Activated CD8-positive, alpha-beta memory T cell treated with anti-CD3 and anti-CD28 coated beads, Interleukin-2, amount 50 U/mL, for 1 hour (primary cell): ENCODE measurements around the gene FNDC3B.

Experiments used
- DNase-seq: peaks from one replicate; pipeline ENCODE4 v3.0.0-alpha.2; 2020; ENCODE audit errors: extremely low read depth

Gene FNDC3B

DNA sequence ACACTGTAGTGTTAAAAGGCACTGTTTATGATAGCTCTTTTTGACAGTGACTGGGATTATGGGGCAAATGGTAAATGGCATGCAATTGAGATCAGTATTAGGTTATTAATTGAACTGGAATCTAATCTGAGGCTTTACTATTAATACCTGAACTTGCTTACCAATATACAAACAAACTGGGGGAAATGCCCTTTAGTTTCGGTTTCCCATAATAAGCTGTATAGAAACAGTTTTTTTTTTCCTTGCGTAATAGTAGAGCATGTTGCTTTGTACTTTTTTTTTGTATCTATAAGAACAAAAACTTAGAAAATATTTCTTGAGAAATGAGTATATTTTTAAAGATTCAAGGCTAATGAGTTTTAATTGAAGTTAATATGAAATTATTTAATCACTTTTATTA, 95.0 kb downstream of the FNDC3B start:
- no peak for DNase-seq

DNA sequence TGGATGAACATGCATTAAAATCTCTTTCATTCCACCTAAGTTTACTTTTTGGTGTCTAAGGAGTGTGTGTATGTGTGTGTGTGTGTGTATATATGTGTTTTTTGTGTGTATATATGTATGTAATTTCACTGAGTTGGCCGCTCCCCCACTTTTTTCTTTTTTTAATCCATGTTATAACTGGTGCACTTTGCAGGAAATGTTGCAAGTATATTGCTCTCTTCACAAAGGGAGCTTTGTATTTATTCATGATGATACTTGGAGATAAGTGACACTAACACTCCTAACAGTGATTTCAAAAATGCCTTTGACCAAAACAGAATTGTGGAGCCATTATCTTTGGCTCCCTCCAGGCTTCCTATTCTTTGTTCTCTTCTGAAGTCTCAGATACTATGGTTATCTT, 95.8 kb downstream of the FNDC3B start:
- DNase-seq, result no peak

DNA sequence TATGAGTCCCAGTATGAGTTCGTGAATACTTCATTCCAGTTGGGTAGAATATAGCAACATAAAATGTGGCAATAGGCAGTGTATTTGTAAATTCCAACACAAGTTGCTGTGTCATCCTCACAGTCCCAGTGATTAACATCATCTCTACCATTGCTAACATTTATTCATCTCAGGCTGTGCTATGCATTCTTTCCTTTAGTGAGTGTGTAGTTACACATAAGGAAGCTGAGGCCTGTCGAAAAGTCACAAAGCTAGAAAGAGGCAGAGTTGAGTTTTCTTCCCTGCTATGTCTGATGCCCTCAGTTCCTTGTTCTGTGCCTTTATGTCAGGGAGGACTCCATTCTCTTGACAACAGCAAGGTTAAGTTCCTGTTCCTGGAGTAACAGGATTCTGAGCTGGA, 96.4 kb downstream of the FNDC3B start:
- no peak for DNase-seq

DNA sequence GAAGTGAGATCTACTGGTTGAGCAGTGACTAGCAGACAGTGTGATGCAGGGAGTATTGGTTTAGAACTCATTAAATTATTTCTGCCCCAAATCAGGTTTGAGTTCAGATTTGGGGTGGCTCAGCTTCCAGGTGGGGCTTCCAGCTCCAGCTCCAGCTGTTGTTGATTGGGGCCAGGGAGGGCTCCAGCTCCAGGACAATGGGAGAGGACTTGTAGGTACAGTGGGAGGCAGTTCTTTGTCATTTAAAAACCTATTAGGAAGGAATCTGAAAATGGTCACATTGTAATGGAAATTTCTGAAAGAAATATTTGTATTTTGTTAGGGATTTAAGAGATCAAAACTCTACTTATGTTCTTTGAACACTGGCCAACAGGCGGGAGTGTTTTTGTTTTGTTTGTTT, 97.0 kb downstream of the FNDC3B start:
- DNase-seq, result no peak

DNA sequence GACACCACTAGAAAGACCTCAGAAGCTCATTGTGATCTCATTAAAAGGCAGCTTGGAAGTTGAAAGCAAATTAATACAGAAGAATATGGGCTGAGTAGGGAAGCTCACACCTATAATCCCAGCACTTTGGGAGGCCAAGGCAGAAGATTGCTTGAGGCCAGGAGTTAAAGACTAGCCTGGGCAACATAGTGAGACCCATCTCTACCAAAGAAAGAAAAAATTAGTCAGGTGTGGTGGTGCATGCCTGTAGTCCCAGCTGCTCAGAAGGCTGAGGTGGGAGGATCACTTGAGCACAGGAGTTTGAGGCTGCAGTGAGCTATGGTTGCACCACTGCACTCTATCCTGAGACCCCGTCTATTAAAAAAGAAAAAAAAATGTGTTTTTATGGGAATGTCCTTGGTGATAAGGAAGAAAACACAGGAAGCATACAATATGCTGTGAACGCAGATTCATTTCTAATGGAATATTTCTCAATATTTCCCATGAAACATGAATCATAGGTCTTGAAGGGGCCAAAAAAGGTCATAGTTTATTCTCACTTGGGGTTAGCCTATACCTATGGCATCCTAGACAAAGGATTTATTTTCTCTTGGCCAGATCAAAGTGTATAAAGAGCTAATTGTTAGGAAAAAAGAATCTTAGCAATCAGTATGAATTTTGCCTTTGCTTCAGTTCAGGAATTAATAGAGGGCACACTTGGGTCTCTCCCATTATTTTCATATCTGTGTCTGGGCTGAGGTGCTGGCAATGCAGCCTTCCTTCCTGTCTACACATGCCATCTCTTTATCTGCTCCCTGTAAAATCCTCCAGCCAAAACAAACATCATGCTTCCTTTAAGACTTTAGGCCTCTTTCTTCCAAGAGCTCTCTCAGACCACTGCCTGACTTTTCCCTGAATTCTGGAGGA, 98.2 kb downstream of the FNDC3B start:
- no peak for DNase-seq

DNA sequence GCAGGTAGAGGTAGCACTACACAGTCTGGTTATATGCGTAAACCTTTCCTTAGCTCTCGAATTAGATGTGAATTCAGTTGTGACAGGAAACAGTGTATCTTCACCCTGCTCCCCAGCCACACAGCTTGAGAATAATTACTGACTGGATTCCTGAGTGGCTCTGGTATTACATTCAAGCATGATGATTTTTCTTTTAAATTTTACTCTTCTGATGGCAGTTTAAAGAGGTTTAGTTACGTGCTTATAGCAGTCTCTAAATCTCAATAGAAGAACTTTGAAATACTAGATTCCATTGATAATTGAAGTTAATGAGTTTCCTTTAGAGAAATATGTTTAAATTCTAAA, 98.8 kb downstream of the FNDC3B start:
- no peak for DNase-seq

DNA sequence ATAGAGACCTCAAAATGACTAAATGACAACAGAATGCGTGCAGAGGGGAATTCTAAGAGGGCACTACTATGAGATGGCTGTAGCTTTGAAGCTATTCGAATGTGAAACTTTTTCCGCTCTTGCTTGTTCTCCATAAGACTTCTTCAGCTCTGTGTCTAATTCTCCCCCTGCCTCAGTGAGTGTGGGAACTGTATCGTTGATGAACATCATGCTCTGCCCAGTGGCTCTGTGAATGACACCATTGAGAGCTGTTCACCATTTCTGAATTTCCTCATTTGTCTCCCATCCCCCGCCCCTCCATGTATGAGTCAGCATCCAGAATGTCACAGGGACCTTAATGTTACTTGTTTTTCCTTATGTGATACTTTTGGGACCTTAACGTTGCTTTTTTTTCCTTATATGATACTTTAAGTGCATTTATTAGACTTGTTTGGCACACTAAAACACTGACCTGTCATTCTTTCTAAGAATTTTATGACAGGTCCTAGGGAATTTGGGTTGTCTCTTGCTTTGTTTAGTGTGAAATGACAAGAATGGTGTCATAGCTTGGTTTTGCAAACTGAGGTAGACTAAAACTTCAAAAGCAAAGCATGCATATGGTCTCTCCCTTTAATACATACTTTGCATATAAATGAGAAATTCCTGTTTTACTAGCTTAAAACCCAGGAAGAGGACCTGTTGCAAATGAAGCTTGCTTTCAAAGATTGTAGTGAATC, 99.6 kb downstream of the FNDC3B start:
- DNase-seq, result no peak

DNA sequence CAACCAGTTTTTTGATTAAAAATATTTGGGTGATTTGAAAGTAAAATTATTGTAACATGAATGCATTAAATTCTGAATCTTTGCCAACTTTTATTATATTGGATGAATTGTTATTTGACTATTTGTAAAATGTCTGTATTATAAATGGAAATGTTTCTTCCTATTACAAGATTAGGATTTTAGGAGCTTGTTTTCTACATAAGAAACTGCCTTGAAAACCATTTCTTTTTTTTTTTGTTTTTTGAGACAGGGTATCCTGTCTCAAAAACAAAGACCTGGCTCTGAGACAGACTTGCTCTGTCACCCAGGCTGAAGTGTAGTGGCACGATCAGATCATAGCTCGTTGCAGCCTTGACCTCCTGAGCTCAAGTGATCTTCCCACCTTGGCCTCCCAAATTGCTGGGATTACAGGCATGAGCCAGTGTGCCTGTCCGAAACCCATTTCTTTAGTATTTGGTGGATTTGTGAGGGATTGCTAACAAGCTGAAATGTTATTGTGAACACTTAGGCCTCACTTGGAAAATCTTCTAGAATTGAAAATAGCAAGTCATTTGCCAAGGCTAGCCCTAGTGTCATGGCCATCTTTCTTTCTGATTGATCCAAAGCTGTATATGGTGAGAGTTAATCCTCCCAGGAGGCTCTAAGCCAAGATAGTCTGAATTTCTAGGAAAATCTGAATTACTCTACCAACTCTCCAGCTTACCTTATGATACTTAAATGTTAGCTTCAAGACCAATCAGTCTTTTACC, 100.3 kb downstream of the FNDC3B start:
- no peak for DNase-seq

DNA sequence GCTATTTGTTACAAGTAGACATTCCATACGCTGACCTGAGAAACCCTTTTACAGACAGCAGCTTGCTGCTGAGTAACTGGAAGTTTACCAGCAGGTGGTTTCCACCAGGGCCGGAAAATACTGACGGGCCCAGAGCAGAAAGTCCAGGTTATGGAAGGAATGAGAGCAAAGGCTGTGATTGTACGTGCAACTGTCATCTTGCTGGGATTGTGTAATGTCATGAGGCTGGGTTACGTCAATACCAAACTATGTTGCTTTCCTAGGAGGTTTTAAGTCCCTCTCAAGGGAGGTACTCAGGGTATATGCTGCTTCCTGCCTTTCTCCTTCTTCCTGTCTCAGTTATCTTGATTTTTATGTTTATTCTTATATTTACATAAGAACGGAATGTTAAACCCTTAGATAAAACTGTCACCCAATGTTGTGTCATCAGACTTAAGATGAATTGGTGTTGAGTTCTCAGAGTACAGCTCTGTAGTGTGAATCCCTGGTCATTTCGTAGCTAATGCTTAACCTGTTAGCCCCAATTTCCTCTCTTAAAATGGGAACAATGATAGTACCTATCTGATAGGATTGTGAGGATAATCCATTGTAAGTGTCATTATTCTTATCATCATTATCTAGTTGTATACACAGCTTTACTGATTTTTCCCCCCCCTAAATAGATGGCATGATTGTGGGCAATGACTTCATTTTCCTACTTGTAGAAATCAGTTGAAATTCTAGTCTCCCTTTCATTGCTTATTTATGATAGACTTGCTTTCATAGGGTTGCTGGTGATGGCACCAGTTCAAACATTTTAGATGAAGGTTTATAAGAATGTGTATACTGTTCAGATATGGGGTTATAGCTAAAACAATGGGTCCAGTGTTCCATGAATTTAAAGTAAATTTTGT, 101.4 kb downstream of the FNDC3B start:
- DNase-seq, result no peak

DNA sequence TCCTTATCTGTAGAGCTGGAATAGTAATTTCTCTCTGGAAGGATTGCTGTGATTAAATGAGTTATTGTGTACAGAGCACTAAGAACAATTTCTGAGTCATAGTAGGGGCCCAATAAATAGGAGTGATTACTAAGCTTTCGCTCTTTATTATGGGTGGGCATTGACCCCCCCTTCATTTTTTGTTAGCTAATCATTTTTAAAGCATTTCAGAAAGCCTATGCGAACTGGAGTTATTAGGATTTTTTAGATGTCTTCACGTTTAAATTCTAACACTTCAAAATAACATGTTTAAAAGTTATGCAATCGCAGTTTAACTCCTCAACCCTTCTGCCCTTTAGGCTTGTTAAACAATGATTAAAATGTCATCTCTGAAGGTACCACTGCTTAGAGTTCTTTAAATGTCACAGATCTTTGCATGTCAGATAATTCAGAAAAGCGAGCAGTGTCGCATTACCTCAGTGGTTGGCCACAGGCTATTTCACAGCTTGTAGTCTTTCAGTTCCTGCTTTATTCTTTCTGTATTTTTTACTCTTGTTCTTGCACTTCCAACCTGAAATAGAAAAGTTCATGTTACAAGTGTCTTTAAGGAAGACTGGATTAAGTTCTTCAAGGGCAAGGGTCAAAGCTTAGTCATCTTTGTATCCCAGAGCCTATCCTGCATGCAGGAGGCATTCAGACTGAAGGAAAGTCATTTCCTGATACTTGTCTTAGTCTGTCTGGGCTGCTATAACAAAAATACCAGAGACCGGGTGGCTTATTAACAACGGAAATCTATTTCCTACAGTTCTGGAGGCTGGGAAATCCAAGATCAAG, 102.9 kb downstream of the FNDC3B start:
- DNase-seq, result no peak

DNA sequence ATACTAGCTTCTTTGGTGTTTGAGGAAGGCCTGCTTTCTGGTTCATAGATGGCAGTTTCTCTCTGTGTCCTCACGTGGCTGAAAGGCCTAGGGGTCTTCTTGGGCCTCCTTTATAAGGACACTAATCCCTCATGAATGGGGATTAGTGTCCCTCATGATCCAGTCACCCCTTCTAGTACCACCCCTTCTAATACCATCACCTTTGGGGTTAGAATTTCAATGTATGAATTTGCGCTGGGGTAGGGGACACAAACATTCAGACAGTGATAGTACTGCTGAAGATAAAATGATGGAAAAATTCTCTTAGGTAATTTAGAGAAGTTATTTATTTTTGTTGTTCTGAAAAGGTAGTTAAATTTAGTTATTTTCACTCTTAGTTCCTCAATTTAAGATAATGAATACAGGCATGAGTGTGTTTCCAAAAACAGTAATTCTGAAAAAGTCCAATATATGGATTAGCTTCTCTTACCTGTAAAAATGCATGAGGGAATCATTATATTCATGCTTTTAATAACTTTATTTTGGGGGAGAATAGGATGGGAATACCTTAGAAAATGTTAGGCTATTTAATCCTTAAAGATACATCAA, 103.6 kb downstream of the FNDC3B start:
- DNase-seq, result no peak

DNA sequence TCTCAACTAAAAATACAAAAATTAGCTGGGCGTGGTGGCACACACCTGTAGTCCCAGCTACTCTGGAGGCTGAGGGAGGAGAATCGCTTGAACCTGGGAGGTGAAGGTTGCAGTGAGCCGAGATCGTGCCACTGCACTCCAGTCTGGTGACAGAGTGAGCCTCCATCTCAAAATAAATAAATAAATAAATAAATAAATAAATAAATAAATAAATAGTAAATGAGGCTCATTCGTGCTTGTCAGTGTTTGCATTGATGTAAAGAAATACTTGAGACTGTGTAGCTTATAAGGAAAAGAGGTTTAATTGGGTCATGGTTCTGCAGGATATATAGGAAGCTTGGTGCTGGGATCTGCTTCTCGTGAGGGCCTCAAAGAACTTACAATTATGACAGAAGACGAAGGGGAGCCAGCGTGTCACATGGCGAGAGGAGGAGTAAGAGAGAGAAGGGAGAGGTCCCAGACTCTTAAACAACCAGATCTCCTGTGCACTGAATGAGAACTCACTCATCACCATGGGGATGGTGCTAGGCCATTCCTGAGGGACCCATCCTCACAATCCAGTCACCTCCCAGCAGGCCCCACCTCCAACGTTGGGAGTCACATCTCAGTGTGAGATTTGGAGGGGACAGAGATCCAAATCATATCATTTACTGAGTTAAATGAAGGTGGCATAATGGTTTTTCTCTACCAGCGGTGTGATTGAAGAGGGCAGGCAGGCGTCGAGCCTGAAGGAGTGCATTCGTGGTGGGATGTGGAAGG, 104.5 kb downstream of the FNDC3B start:
- DNase-seq, result no peak

DNA sequence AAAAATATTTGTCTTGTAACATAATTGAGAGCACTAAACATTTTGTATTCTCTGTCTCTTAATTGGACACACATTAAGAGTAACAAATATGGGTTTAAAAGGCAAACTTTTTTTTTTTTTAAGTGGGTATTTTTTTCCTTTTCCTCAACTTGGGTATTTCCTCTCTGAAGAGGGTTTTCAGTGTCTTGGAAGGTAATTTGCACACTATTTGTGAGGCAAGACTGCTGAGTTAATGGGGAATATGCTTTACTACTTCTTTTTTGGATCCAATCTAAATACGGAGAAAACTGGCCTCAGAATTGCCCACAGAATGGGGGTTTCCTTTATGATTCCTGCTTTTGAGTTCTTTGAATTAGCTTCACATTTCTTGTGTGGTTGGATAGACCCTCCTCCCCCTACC, 105.2 kb downstream of the FNDC3B start:
- DNase-seq, result no peak

DNA sequence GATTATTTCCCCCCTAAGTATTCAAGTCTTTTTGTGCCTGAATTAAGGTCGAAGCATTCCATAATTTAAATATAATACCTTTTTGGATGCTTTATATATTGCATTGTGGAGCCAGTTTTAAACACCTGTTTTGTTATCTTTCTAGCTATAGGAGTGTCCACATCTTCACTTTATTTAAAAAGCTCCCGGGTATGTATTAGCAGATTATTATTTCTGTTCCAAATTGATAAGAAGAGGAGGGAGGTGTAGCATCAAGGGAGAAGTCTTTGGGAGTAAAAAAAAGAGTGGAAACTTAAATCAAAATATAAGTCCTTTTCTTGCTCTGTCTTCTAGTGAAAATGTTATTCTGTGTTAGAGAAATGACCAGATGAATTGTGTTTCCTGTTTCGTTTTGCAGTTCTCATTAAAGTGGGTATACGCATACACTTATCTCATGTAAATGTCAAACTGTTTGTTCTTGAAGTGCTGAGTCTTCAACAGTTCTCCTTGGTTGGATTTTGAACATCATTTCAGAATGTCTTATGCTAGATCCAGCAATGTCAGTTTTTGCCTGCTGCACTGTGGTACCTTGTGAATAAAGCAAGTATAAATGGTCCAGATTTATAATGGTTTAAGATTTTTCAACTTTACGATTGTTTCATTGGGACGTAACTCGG, 105.8 kb downstream of the FNDC3B start:
- no peak for DNase-seq

DNA sequence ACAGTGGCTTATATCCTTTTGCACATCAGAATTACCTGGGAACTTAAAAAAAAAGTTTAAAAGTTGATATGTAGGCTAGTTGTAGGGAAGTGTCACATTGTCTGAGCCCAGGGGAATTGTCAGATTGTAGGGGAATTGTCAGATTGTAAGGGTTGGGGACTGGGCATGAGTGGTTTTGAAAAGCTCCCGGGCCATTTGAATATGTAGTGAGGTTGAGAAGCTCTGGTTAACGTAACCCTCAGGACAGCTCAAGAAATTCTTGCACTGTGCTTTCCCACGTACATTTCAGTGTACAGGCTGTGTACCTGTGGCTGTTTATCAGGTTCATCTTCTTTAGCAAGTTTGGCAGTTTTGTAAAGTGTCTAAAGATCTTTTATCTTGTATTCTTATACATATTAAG, 107.0 kb downstream of the FNDC3B start:
- DNase-seq, result no peak

DNA sequence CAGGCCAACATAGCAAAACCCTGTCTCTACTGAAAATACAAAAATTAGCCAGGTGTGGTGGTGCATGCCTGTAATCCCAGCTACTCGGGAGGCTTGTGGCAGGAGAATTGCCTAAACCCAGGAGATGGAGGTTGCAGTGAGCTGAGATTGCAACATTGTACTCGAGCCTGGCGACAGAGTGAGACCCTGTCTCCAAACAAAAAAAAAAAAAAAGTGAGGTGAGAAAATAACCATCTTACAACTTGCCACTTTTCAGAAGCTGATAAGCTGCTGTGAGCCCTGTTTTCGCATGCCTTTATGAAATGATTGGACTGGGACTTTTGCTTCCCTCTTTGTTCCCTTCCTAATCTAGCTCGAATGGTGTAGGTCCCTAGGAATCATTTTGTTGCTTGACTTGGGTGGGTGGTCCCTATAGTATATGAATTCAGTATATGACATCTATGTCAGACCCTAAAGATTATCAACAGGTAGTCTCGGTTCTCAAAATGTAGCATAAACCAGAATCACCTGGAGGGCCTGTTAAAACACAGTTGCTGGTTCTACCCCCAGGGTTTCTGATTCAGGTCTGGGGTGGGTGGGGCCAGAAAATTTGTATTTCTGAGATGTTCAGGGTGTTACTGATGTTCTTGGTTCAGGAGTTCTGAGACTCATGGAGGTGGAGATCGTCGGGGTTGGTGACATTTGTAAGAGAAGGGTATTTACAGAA, 107.9 kb downstream of the FNDC3B start:
- no peak for DNase-seq

DNA sequence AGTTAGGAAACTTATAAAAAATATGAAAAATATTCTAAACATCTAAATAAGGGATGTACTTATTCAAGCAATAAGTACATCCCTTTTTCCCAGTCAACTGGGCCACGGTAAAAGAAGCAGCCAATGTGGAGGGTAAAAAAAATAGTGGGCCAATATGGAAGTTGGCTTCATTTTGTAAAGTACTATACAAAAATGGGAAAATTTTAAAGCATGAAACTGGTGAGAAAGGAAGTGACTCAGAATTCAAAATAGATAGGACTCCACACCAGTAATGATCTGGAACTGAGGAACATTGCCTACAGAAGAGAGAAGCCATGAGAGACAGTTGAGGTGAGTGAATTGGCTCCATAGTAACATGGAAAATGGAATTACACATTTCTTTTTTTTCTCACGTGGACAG, 108.9 kb downstream of the FNDC3B start:
- DNase-seq, result no peak
